ENCODE results near the gene KCNC1.
A peak's percentile ranks its signal among the peaks of the same experiment; 100 is the strongest.

Gene KCNC1

GRCh38 chr11:17734418-17734911 is at the start of gene KCNC1:
Gene KCNC1 (plus strand): TSS chr11:17734781. CDS start chr11:17736003, 1,222 bp downstream.
- Histone ChIP-seq H3K36me3 (ENCODE audit: control insufficient read depth, insufficient read depth, low read length) (no peaks in the 10 kb centered on the region), H3K4me3 (ENCODE audit: low read depth, low read length) (no peak within 1 kb of the TSS), H3K4me2 (ENCODE audit: low read length) (peak within 1 kb of the TSS; percentile 38), H3K27ac (peak within 1 kb of the TSS; percentile 64), H3K9ac (no peak within 1 kb of the TSS), H3K4me1 (no peaks in the 10 kb centered on the region), H3K79me2 (no peaks in the 10 kb centered on the region), H3K27me3 (ENCODE audit: control insufficient read depth, insufficient read depth, low read length) (no peaks in the 10 kb centered on the region), H2AFZ (peak within 1 kb of the TSS; percentile 75), H3K9me3 (ENCODE audit: control insufficient read depth, low read length) (no peaks in the 10 kb centered on the region)
- TF ChIP-seq CTCF (IDR thresholded peaks at IDR 0.05) = peak; percentile 8

GRCh38 chr11:17686231-17686980 is 48.2 kb upstream of the KCNC1 start:
- Histone ChIP-seq H3K27ac (no peak overlapping the region), H2AFZ (no peak overlapping the region), H3K4me2 (ENCODE audit: low read length) (no peak overlapping the region), H3K36me3 (ENCODE audit: control insufficient read depth, insufficient read depth, low read length) (no peaks in the 10 kb centered on the region), H3K27me3 (ENCODE audit: control insufficient read depth, insufficient read depth, low read length) (no peaks in the 10 kb centered on the region), H3K9ac (no peak overlapping the region), H3K4me1 (no peaks in the 10 kb centered on the region), H3K4me3 (ENCODE audit: low read depth, low read length) (no peak overlapping the region), H3K9me3 (ENCODE audit: control insufficient read depth, low read length) (no peaks in the 10 kb centered on the region), H3K79me2 (no peaks in the 10 kb centered on the region)
- TF ChIP-seq CTCF (IDR thresholded peaks at IDR 0.05) = no peak

GRCh38 chr11:17687946-17688670 is 46.5 kb upstream of the KCNC1 start:
- H2AFZ ChIP-seq = no peak overlapping the region
- no peak overlapping the region for H3K9ac ChIP-seq
- no peak overlapping the region for H3K27ac ChIP-seq
- H3K4me1 ChIP-seq = no peaks in the 10 kb centered on the region
- H3K36me3 ChIP-seq (ENCODE audit: control insufficient read depth, insufficient read depth, low read length) = no peaks in the 10 kb centered on the region
- no peak for TF ChIP-seq CTCF (IDR thresholded peaks at IDR 0.05)
- H3K79me2 ChIP-seq = no peaks in the 10 kb centered on the region
- no peaks in the 10 kb centered on the region for H3K27me3 ChIP-seq (ENCODE audit: control insufficient read depth, insufficient read depth, low read length)
- H3K4me3 ChIP-seq (ENCODE audit: low read depth, low read length) = no peak overlapping the region
- no peak overlapping the region for H3K4me2 ChIP-seq (ENCODE audit: low read length)
- H3K9me3 ChIP-seq (ENCODE audit: control insufficient read depth, low read length) = no peaks in the 10 kb centered on the region

GRCh38 chr11:17691550-17691949 is 43.0 kb upstream of the KCNC1 start:
- Histone ChIP-seq H3K36me3 (ENCODE audit: control insufficient read depth, insufficient read depth, low read length) (no peaks in the 10 kb centered on the region), H3K27me3 (ENCODE audit: control insufficient read depth, insufficient read depth, low read length) (no peaks in the 10 kb centered on the region), H3K27ac (no peak overlapping the region), H2AFZ (no peak overlapping the region), H3K9ac (no peak overlapping the region), H3K79me2 (no peaks in the 10 kb centered on the region), H3K4me1 (no peaks in the 10 kb centered on the region), H3K9me3 (ENCODE audit: control insufficient read depth, low read length) (no peaks in the 10 kb centered on the region), H3K4me2 (ENCODE audit: low read length) (no peak overlapping the region), H3K4me3 (ENCODE audit: low read depth, low read length) (no peak overlapping the region)
- no peak for TF ChIP-seq CTCF (IDR thresholded peaks at IDR 0.05)
